Nephron (organoid): ENCODE data around the gene CARD8.
"Not testable (repeated sequence)": the region's sequence is repeated elsewhere in the genome, so short reads cannot be mapped to it uniquely, and the experiment has no call there.

ENCODE experiments used
- H3K27ac Mint-ChIP-seq, 3 experiments: 2 replicates each; pipeline ENCODE4 v1.8.0; 2020; ENCODE audit warnings: mixed read lengths in 3 of 3, mild to moderate bottlenecking in 2 of 3, moderate library complexity in 1 of 3
- H3K27me3 Mint-ChIP-seq: 2 replicates; pipeline ENCODE4 v1.8.0; 2021; ENCODE audit warnings: low read depth, mild to moderate bottlenecking, moderate library complexity, mixed read lengths
- H3K36me3 Mint-ChIP-seq: 2 replicates; pipeline ENCODE4 v1.8.0; 2020; ENCODE audit warnings: low read depth, mixed read lengths
- H3K4me1 Mint-ChIP-seq: 2 replicates; pipeline ENCODE4 v1.8.0; 2020; ENCODE audit warnings: mixed read lengths
- H3K4me3 Mint-ChIP-seq, 3 experiments: 2 replicates each; pipeline ENCODE4 v1.8.0; 2020; ENCODE audit warnings: mild to moderate bottlenecking in 3 of 3, mixed read lengths in 3 of 3, moderate library complexity in 2 of 3
- H3K9me3 Mint-ChIP-seq: 2 replicates; pipeline ENCODE4 v1.8.0; 2020; ENCODE audit warnings: mixed read lengths
- TF ChIP-seq, protein P1 (sequence below), 3 experiments: fragments of 200-600 bp; sonication (generic); IDR thresholded peaks; one replicate each; pipeline ENCODE4 v1.5.0; 2021; ENCODE audit warnings: antibody characterized with exemption in 3 of 3; ENCODE audit not compliant: unreplicated experiment in 3 of 3

CARD8 gene

DNA sequence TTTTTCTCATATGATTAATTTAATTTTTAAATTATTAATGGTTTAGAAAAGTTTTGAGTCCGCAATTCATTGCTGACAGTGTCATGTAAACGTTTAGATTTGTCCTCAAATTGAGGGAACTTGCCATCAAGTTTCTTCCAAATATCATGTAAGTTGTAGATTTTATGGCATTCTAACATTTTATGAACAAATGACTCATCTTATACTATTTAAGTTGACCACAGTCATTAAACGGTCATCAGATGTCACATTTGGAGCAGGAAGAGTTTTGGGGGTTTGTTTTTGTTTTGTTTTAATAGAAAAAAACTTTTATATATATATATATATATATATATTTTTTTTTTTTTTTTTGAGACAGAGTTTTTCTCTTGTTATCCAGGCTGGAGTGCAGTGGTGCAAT is 18.5 kb upstream of the CARD8 start:
- Mint-ChIP-seq H3K27ac (no peak overlapping the region), H3K27me3 (peaks cover 5% of the 10 kb centered on the region), H3K9me3 (no peaks in the 10 kb centered on the region), H3K4me3 (no peak overlapping the region), H3K4me1 (peaks cover 22% of the 10 kb centered on the region), H3K36me3 (peaks cover 21% of the 10 kb centered on the region)
- TF ChIP-seq, protein P1, sequence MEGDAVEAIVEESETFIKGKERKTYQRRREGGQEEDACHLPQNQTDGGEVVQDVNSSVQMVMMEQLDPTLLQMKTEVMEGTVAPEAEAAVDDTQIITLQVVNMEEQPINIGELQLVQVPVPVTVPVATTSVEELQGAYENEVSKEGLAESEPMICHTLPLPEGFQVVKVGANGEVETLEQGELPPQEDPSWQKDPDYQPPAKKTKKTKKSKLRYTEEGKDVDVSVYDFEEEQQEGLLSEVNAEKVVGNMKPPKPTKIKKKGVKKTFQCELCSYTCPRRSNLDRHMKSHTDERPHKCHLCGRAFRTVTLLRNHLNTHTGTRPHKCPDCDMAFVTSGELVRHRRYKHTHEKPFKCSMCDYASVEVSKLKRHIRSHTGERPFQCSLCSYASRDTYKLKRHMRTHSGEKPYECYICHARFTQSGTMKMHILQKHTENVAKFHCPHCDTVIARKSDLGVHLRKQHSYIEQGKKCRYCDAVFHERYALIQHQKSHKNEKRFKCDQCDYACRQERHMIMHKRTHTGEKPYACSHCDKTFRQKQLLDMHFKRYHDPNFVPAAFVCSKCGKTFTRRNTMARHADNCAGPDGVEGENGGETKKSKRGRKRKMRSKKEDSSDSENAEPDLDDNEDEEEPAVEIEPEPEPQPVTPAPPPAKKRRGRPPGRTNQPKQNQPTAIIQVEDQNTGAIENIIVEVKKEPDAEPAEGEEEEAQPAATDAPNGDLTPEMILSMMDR (IDR thresholded peaks at IDR 0.05; ENCODE audit: unreplicated experiment in 3 of 3) = no peak

DNA sequence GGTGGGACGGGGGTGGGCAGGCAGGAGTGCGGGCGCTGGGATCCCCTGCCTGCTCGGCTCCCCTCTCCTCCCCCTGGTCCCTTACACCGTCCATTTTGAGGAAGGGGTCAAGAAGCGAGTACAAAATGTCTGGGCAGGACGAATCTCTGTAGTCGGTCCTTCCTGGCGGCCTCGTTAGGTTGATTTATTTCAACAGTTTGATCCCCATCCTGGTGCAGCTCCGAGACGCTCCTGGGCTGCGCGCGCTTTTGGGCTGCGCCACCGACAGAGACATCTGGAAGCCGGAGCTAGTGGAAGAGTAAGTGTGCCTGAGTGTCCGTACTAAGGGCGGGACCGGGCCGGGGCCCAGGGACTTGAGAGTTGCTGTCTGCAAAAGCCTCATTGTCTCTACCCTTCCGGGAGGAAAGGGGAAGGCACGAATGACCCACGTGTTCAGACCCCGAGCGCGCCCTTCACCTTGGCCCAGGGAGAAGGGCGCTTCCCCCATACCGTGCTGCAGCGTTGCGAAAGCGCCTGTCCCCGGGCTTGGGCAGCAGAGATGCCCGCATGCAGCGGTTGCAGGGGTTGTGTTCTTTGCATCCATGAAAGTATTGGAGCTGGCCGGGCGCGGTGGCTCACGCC is 15.9 kb upstream of the CARD8 start:
- Mint-ChIP-seq H3K36me3 (peaks cover 8% of the 10 kb centered on the region), H3K27me3 (peaks cover 5% of the 10 kb centered on the region), H3K4me3 (peak overlapping the region; percentile 96 to 98 (median 96)), H3K4me1 (peaks cover 22% of the 10 kb centered on the region), H3K27ac (peak overlapping the region; percentile 93 to 98 (median 94)), H3K9me3 (no peaks in the 10 kb centered on the region)
- TF ChIP-seq, protein P1 (IDR thresholded peaks at IDR 0.05; ENCODE audit: unreplicated experiment in 3 of 3) = no peak

DNA sequence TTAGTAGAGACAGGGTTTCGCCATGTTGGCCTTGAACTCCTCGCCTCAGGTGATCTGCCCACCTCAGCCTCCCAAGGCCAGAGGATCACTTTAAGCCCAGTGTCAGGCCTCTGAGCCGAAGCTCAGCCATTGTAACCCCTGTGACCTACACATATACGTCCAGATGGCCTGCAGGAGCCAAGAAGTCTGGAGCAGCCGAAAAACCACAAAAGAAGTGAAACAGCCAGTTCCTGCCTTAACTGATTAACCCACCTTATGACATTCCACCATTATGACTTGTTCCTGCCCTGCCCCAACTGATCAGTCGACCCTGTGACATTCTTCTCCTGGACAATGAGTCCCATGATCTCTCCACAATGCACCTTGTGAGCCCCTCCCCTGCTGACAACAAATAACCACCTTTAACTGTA is 13.9 kb upstream of the CARD8 start:
- Mint-ChIP-seq H3K27me3 (peaks cover 13% of the 10 kb centered on the region), H3K4me1 (peaks cover 22% of the 10 kb centered on the region), H3K4me3 (peak overlapping the region; percentile 79 to 98 (median 96)), H3K27ac (peak overlapping the region; percentile 85 to 98 (median 93))
- not testable (repeated sequence) for H3K36me3 Mint-ChIP-seq, H3K9me3 Mint-ChIP-seq

DNA sequence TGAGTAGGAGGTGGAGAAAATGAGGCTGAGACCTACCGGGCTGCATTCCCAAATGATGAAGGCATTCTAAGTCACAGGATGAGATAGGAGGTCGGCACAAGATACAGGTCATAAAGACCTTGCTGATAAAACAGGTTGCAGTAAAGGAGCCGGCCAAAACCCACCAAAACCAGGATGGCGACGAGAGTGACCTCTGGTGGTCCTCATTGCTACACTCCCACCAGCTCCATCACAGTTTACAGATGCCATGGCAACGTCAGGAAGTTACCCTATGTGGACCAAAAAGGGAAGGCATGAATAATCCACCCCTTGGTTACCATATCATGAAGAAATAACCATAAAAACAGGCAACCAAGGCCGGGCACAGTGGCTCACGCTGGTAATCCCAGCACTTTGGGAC is 9.6 kb upstream of the CARD8 start:
- not testable (repeated sequence) for H3K4me3 Mint-ChIP-seq, H3K36me3 Mint-ChIP-seq, H3K9me3 Mint-ChIP-seq, H3K4me1 Mint-ChIP-seq, H3K27ac Mint-ChIP-seq
- TF ChIP-seq, protein P1 (IDR thresholded peaks at IDR 0.05; ENCODE audit: unreplicated experiment in 3 of 3) = peak in 1 of 3 experiments; percentile 13
- peaks cover 20% of the 10 kb centered on the region for H3K27me3 Mint-ChIP-seq

DNA sequence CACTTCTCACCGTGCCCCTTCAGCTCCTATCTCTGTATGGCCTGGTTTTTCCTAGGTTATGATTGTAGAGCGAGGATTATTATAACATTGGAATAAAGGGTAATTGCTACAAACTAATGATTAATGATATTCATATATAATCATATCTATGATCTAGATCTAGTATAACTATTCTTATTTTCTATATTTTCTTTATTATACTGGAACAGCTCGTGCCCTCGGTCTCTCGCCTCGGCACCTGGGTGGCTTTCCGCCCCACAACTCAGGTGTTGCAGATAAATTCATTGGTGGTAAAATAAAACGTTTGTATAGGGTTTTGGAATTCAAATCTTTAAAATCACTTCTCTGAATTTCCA is 4.6 kb upstream of the CARD8 start:
- not testable (repeated sequence) for H3K9me3 Mint-ChIP-seq, H3K36me3 Mint-ChIP-seq, H3K4me1 Mint-ChIP-seq
- H3K4me3 Mint-ChIP-seq = peak overlapping the region; percentile 81 to 85 (median 84)
- H3K27ac Mint-ChIP-seq = peak overlapping the region in 2 of 3 experiments; percentile 82 to 86
- H3K27me3 Mint-ChIP-seq = peaks cover 17% of the 10 kb centered on the region

DNA sequence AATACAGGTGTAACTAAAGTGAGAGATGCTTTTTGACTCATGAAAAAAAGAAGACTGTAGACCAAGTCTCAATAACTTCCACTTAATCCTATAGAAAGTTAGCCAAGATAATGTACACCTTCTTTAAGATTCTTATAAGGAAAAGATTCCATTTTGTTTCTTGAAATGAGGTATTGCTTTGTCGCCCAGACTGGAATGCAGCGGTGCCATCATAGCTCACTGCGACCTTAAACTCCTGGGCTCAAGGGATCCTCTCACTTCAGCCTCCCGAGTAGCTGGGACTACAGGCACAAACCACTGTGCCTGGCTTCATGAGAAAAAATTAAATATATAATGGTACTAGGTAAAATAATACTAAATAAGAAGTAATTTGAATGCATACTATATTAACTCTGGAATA is 3.3 kb upstream of the CARD8 start:
- not testable (repeated sequence) for H3K27ac Mint-ChIP-seq, H3K36me3 Mint-ChIP-seq, H3K27me3 Mint-ChIP-seq, H3K4me3 Mint-ChIP-seq, H3K9me3 Mint-ChIP-seq
- peaks cover 17% of the 10 kb centered on the region for H3K4me1 Mint-ChIP-seq

DNA sequence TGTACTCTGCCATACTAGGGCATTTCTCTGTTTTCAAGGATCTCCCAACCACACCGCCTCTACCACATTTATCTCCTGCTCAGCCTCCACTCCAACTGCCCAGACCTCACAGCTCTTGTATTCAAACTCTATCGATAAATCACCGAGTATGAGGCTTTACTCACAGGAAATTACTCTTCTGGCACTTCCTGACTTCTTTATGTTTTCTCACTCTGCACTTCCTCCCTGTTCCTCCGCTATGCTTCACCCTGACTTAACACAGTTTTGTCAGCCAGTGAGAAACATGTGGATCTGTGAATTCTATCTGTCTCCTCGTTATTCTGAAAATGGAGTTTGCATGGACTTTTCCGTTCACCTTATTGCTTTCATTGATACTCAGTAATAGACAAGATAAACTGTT is 2.6 kb upstream of the CARD8 start:
- Mint-ChIP-seq H3K36me3 (no peaks in the 10 kb centered on the region), H3K27ac (peak overlapping the region in 2 of 3 experiments; percentile 20 to 48), H3K4me3 (peak overlapping the region; percentile 16 to 67 (median 26)), H3K27me3 (peaks cover 8% of the 10 kb centered on the region), H3K4me1 (peaks cover 22% of the 10 kb centered on the region), H3K9me3 (no peaks in the 10 kb centered on the region)
- TF ChIP-seq, protein P1 (IDR thresholded peaks at IDR 0.05; ENCODE audit: unreplicated experiment in 3 of 3) = no peak
